Measurements from ENCODE around the gene IMPG1. TPM values are rescaled to one million over a fixed set of nuclear protein-coding genes. Genes with fewer than 3 reads are reported as not detected.
A peak's percentile ranks its signal among the peaks of the same experiment; 100 is the strongest.

IMPG1 gene
- polyA plus RNA-seq, 1 donor (not counting 4 experiments of a cell fraction or from before 2014, with no cell fraction given): not detected

- H3K79me2 ChIP-seq (ENCODE audit: control insufficient read depth, insufficient read depth, low read length): no peaks in the 10 kb centered on the region
- no peak overlapping the region for H2AFZ ChIP-seq (ENCODE audit: control insufficient read depth, low read length)
- TF ChIP-seq CTCF (optimal IDR thresholded peaks at IDR 0.05 in 1 of 3, IDR thresholded peaks at IDR 0.05 in 1 of 3, conservative IDR thresholded peaks at IDR 0.05 in 1 of 3; ENCODE audit: extremely low read depth in 1 of 3, insufficient read depth in 2 of 3, low read length in 3 of 3) (no peak), EZH2 (IDR thresholded peaks at IDR 0.05; ENCODE audit: low read length) (no peak)
- H3K36me3 ChIP-seq (ENCODE audit: control insufficient read depth in 2 of 2, extremely low read depth in 1 of 2, insufficient read depth in 2 of 2, low read length in 2 of 2): no peaks in the 10 kb centered on the region
- no peak overlapping the region for H3K9ac ChIP-seq (ENCODE audit: control insufficient read depth, extremely low read depth, insufficient read depth, low read length)
- peaks cover 2% of the 10 kb centered on the region for H3K4me1 ChIP-seq (ENCODE audit: control insufficient read depth, extremely low read depth, insufficient read depth, low read length)
- no peaks in the 10 kb centered on the region for H3K27me3 ChIP-seq (ENCODE audit: control insufficient read depth, extremely low read depth, insufficient read depth, low read length)
- dilution Hi-C loops (cut with MboI; ENCODE audit: extremely low pct_ligation_motif_present, low sequenced_read_pairs): no loop called here
- no peaks in the 10 kb centered on the region for H4K20me1 ChIP-seq (ENCODE audit: control insufficient read depth, extremely low read depth, insufficient read depth, low read length)
- FAIRE-seq (no peak), DNase-seq (ENCODE audit: low read depth, low spot score) (no peak)
- no peak overlapping the region for H3K4me2 ChIP-seq (ENCODE audit: control insufficient read depth, extremely low read depth, insufficient read depth, low read depth, low read length)
- no peaks in the 10 kb centered on the region for H3K9me1 ChIP-seq (ENCODE audit: control insufficient read depth, extremely low read depth, insufficient read depth, low read length)
- H3K4me3 ChIP-seq (ENCODE audit: control insufficient read depth in 2 of 3, extremely low read depth in 1 of 3, insufficient read depth in 2 of 3, low read depth in 1 of 3, low read length in 3 of 3): no peak overlapping the region
- H3K9me3 ChIP-seq (ENCODE audit: control insufficient read depth, low read depth, low read length): no peaks in the 10 kb centered on the region
- no peak overlapping the region for H3K27ac ChIP-seq (ENCODE audit: control insufficient read depth, insufficient read depth, low read length)
Measured at GRCh38 chr6:75926293-75927168, 145.9 kb downstream of the IMPG1 start.

- no peak overlapping the region for H3K4me2 ChIP-seq (ENCODE audit: control insufficient read depth, extremely low read depth, insufficient read depth, low read depth, low read length)
- dilution Hi-C loops (cut with MboI; ENCODE audit: extremely low pct_ligation_motif_present, low sequenced_read_pairs): no loop called here
- H3K9me3 ChIP-seq (ENCODE audit: control insufficient read depth, low read depth, low read length): no peaks in the 10 kb centered on the region
- no peaks in the 10 kb centered on the region for H4K20me1 ChIP-seq (ENCODE audit: control insufficient read depth, extremely low read depth, insufficient read depth, low read length)
- no peaks in the 10 kb centered on the region for H3K79me2 ChIP-seq (ENCODE audit: control insufficient read depth, insufficient read depth, low read length)
- TF ChIP-seq EZH2 (IDR thresholded peaks at IDR 0.05; ENCODE audit: low read length): no peak
- TF ChIP-seq CTCF (optimal IDR thresholded peaks at IDR 0.05 in 1 of 3, IDR thresholded peaks at IDR 0.05 in 1 of 3, conservative IDR thresholded peaks at IDR 0.05 in 1 of 3; ENCODE audit: extremely low read depth in 1 of 3, insufficient read depth in 2 of 3, low read length in 3 of 3): no peak
- no peak overlapping the region for H3K4me3 ChIP-seq (ENCODE audit: control insufficient read depth in 2 of 3, extremely low read depth in 1 of 3, insufficient read depth in 2 of 3, low read depth in 1 of 3, low read length in 3 of 3)
- no peak overlapping the region for H2AFZ ChIP-seq (ENCODE audit: control insufficient read depth, low read length)
- H3K9me1 ChIP-seq (ENCODE audit: control insufficient read depth, extremely low read depth, insufficient read depth, low read length): no peaks in the 10 kb centered on the region
- H3K36me3 ChIP-seq (ENCODE audit: control insufficient read depth in 2 of 2, extremely low read depth in 1 of 2, insufficient read depth in 2 of 2, low read length in 2 of 2): peaks cover 0 to 5% of the 10 kb centered on the region in 2 experiments
- FAIRE-seq (peak; percentile 58), DNase-seq (ENCODE audit: low read depth, low spot score) (no peak)
- H3K27ac ChIP-seq (ENCODE audit: control insufficient read depth, insufficient read depth, low read length): no peak overlapping the region
- no peak overlapping the region for H3K9ac ChIP-seq (ENCODE audit: control insufficient read depth, extremely low read depth, insufficient read depth, low read length)
- peaks cover 2% of the 10 kb centered on the region for H3K4me1 ChIP-seq (ENCODE audit: control insufficient read depth, extremely low read depth, insufficient read depth, low read length)
- no peaks in the 10 kb centered on the region for H3K27me3 ChIP-seq (ENCODE audit: control insufficient read depth, extremely low read depth, insufficient read depth, low read length)
Measured at GRCh38 chr6:75922226-75922625, 150.2 kb downstream of the IMPG1 start.
